Activated T-cell treated with anti-CD3 and anti-CD28 coated beads, Interleukin-2, amount 50 U/mL, for 1 hour (primary cell): Measurements from ENCODE around the gene SMIM8.
"Not testable (repeated sequence)": the region's sequence is repeated elsewhere in the genome, so short reads cannot be mapped to it uniquely, and the experiment has no call there.

ENCODE experiments used
- DNase-seq: peaks from one replicate; pipeline ENCODE4 v3.0.0-alpha.2; 2020

The SMIM8 gene, protein sequence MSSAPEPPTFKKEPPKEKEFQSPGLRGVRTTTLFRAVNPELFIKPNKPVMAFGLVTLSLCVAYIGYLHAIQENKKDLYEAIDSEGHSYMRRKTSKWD

GRCh38 chr6:87322304-87323212, at the start of gene SMIM8:
Gene SMIM8, plus strand, starts transcription at chr6:87322588. Its CDS starts 14,444 bp downstream, at chr6:87337032.
- peak; percentile 85 for DNase-seq

DNA sequence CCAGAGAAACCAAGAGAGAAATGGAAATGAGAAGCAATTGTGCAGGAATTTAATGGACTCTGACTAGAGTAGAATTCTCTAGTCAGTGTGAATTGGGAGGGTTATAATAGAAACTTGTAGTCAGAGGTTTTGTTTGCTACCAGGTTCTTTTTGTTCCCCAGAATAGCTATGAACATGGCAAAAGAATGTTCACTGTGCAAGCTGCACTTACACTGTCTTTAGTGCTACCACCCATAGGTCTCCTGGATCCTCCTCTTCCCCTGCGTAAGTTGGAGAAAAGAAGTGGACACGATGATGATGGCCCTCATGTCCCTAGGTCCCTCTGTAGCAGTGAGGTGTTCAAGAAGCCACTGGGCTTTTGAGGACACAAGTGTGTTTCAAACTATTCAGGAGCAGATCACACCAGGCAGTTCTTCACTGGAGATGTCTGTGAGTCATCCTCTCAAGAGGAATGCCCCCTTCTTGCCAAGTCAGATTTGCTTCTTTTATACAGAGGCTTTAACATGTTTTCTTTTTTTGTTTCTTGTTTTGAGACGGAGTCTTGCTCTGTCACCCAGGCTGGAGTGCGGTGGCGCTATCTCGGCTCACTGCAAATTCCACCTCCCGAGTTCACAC, 47.6 kb upstream of the SMIM8 start:
- DNase-seq = no peak

- DNase-seq = no peak
These were observed 45.8 kb upstream of the SMIM8 start for GRCh38 chr6:87276624-87277023.

- DNase-seq = no peak
These were observed 45.3 kb upstream of the SMIM8 start for GRCh38 chr6:87277123-87277522.

DNA sequence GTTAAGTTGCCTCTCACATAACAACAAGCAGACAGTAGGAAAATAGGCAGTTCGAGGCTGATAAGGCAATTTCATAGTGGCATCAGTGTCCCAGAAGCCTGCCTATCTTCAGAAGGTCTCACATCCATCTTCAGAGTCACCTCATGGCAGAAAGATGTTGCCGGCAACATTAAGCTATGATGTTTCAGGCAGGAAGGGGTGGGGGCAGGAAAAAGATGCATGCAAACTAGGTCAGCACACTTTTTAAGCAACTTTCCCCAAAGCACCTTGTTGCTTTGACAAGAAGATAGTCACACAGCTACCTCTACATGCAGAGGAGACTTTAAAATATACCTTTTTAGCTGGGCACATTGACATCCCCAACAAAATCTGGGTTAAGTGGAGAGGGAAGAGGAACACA, 43.2 kb upstream of the SMIM8 start:
- DNase-seq = no peak

GRCh38 chr6:87281426-87281825, 41.0 kb upstream of the SMIM8 start:
- no peak for DNase-seq

- DNase-seq = no peak
These were observed 39.6 kb upstream of the SMIM8 start for GRCh38 chr6:87282743-87283142.

DNA sequence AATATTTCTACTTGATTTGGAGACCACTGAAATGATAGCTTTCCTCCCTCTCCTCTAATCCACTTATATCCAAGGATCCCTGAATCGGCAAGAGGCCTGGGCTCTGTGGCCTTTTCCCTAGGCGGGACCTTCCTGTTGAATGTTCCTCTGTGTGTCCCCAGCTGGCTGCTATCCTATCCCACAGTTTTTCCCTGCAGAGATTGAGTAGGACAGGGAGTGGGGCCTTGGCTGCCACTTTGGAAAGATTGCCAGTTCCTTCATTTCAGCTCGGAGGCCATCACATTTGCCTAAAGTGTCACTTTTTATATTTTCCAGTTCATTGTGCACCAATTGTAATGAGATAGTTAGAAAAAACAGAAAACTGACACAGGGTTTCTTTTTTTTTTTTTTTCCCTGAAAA, 38.9 kb upstream of the SMIM8 start:
- DNase-seq = no peak

GRCh38 chr6:87287251-87287650, 35.1 kb upstream of the SMIM8 start:
- no peak for DNase-seq

DNA sequence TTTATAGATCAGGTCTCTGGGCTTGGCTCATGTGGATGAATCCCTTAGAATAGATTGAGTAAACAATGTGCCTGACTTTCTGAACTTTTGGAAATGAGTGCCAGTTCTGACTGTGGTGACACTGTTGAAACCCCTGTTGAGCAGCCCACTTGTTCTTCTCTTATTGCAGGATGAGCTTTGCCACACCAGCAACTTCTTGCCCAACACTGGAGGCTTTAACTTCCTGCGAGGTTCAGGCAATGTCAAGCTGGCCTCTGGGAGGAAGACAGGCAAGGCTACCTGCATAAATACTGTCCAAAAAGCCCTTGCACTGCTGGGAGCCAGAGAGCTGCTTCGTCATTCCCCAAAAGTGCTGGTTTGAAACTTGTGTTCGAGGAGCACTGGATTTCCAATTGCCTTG, 32.8 kb upstream of the SMIM8 start:
- DNase-seq = no peak

DNA sequence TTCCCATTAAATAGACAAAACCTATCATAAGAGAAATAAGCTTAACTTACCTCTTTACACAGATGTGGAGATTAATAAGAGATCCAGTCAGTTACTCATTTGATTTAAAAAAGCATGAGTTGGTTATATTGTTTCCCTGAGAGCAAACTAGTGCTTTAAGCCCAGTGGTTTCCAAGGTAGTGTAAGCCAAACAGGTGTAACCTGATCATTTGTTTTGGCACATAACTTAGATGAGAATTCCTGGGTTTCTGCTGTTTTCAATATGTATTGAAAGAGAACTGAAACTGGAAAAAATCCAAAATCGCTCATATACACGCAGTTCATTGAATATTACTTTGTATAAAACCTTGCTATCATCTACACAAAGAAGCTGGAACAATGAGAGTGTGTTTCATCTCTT, 30.5 kb upstream of the SMIM8 start:
- DNase-seq = no peak

DNA sequence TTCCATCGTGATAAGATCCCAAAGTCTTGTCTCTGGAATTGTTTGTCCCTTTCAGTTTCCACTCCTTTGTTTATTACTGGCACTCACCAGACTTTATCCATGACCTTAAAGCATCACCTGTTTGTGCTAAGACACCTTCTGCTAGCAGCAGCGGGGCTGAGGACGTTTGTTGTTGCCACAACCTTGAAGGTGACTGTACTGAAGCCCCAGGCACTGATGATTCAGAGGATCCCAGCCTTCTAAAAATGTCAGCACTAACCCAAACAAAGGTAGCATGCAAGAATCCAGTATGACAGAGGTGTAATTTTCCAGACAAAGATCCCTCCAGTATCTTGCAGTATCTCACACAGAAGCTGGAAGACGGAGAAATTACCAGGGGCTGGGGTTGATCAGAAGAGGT, 28.9 kb upstream of the SMIM8 start:
- no peak for DNase-seq

DNA sequence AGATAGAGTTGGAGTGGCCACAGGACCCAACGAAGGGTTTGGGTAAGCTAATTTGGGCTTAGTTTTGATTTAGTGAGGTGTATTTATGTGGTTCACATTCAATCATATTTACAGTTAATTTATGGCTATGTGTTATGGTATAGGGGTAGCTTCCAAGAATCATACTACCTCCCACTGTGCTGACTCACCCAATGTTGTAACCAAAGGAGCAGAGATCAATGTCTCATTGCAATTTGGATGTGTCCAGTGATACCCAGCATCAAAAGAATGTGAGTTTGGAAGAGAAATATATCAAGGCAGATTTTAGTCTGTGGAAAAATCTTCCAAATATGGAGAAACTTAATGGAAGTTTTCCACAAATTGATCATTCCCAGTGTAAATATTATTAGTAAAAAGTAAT, 25.3 kb upstream of the SMIM8 start:
- DNase-seq = no peak

DNA sequence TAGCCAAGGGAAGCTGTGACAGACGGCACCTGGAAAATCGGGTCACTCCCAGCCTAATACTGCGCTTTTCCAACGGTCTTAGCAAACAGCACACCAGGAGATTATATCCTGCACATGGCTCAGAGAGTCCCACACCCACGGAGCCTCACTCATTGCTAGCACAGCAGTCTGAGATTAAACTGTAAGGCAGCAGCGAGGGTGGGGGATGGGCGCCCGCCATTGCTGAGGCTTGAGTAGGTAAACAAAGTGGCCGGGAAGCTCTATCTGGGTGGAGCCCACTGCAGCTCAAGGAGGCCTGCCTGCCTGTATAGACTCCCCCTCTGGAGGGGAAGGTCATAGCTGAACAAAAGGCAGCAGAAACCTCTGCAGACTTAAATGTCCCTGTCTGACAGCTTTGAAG, 21.1 kb upstream of the SMIM8 start:
- not testable (repeated sequence) for DNase-seq

DNA sequence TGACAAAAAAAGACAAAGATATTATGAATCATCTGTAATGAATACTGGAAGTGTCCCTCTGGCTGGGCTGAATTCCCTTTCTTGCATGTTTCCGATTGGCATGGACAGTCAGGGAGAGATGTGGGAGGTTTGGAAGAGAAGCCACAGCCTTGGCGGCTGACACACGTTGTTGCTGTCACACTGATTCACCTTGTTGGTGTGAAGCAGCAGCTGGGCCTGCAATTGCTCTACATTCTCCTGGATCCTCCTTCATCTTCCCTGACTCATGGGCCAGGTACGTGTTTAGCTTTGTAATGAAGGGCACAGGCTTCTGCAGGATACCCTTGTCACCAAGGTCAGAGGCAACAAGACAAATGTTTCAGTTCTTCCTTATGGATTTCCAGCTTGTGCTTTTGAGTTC, 13.4 kb upstream of the SMIM8 start:
- DNase-seq = no peak

- no peak for DNase-seq
These were observed 9.5 kb upstream of the SMIM8 start for GRCh38 chr6:87312860-87313259.

GRCh38 chr6:87315071-87315470, 7.3 kb upstream of the SMIM8 start:
- no peak for DNase-seq

- no peak for DNase-seq
These were observed 3.0 kb upstream of the SMIM8 start for GRCh38 chr6:87319271-87319987.

DNA sequence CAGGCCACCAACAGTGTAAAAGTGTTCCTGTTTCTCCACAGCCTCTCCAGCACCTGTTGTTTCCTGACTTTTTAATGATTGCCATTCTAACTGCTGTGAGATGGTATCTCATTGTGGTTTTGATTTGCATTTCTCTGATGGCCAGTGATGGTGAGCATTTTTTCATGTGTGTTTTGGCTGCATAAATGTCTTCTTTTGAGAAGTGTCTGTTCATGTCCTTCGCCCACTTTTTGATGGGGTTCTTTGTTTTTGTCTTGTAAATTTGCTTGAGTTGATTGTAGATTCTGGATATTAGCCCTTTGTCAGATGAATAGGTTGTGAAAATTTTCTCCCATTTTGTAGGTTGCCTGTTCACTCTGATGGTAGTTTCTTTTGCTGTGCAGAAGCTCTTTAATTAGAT, 1.5 kb downstream of the SMIM8 start:
- not testable (repeated sequence) for DNase-seq

- DNase-seq = no peak
These were observed 8.6 kb downstream of the SMIM8 start for GRCh38 chr6:87330961-87331360.

GRCh38 chr6:87333033-87333432, 10.6 kb downstream of the SMIM8 start:
- DNase-seq = no peak

- no peak for DNase-seq
These were observed 11.3 kb downstream of the SMIM8 start for GRCh38 chr6:87333591-87334181.

DNA sequence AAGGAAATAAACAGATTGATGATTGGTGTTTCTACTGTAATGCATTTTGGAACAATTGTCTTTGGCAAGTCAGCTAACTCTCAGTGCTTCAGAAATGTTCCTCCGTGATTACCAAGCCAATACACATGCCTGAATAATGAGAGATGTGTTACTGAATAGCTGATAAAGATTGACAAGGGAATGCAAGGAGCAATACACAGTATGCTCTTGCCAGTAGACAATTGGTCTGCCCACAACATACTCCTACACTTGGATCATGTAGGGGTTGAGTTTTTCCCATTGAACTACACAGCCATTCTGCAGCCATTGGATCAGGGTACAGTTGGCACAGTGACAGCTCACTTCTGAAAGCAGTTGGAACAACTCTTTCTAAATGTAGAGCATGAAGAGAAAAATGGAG, 12.3 kb downstream of the SMIM8 start:
- DNase-seq = no peak
